Upper lobe of left lung (tissue), 6 donors: ENCODE data around the gene KRTAP3-3. TPM values are rescaled to one million over a fixed set of nuclear protein-coding genes. Genes with fewer than 3 reads are reported as not detected.
"Not testable (repeated sequence)": the region's sequence is repeated elsewhere in the genome, so short reads cannot be mapped to it uniquely, and the experiment has no call there.

Experiments
- ATAC-seq, 2 donors: fragments of 200-7000 bp; cut with Tn5 transposase; one replicate each; pipeline ENCODE4 v1.9.1; 2022; ENCODE audit warnings: mild to moderate bottlenecking in 2 of 2, moderate library complexity in 2 of 2; ENCODE audit not compliant: low FRiP score in 2 of 2
- DNase-seq, 2 donors: peaks; one replicate each; pipeline ENCODE4 v3.0.0-alpha.2; 2019 to 2020
- H3K27ac ChIP-seq, 4 donors: fragments of 200-600 bp; sonication (generic); one replicate each; pipeline ENCODE4 v1.5.1; 2016 to 2019
- H3K27me3 ChIP-seq, 4 donors: fragments of 200-600 bp; sonication (generic); one replicate each; pipeline ENCODE4 v1.5.1; 2017 to 2019
- H3K36me3 ChIP-seq, 4 donors: fragments of 200-600 bp; sonication (generic); one replicate each; pipeline ENCODE4 v1.5.1; 2016 to 2019
- H3K4me1 ChIP-seq, 4 donors: fragments of 200-600 bp; sonication (generic); one replicate each; pipeline ENCODE4 v1.5.1; 2018 to 2019
- H3K4me3 ChIP-seq, 4 donors: fragments of 200-600 bp; sonication (generic); one replicate each; pipeline ENCODE4 v1.5.1; 2017 to 2019; ENCODE audit warnings: mild to moderate bottlenecking in 2 of 4, moderate library complexity in 1 of 4
- H3K9me3 ChIP-seq, 4 donors: fragments of 200-600 bp; sonication (generic); one replicate each; pipeline ENCODE4 v1.5.1; 2018 to 2019
- CTCF ChIP-seq, 6 experiments: fragments of 450-650 bp in 4 of 6; fragments of 200-600 bp in 2 of 6; sonication (generic) in 2 of 6; IDR thresholded peaks; one replicate each; pipeline ENCODE4 v1.5.1; 2016 to 2019; ENCODE audit warnings: antibody characterized with exemption in 6 of 6
- EP300 ChIP-seq, 4 donors: sonication (generic); formaldehyde crosslinking; IDR thresholded peaks; one replicate each; pipeline ENCODE4 v1.5.1; 2017; ENCODE audit warnings: antibody characterized with exemption in 4 of 4, control low read depth in 2 of 4
- POLR2A ChIP-seq, 4 donors: fragments of 450-650 bp; IDR thresholded peaks; one replicate each; pipeline ENCODE4 v1.5.1; 2016 to 2017; ENCODE audit warnings: antibody characterized with exemption in 4 of 4, mild to moderate bottlenecking in 2 of 4
- POLR2AphosphoS5 ChIP-seq, 2 donors: sonication (generic); formaldehyde crosslinking; IDR thresholded peaks; one replicate each; pipeline ENCODE4 v1.5.1; 2017; ENCODE audit warnings: antibody characterized with exemption in 2 of 2
- WGBS, 2 donors: methylation state at CpG; one replicate each; pipeline ENCODE4 v1.1.5; 2017 to 2018; 5-methylcytosine and 5-hydroxymethylcytosine counted together
- total RNA-seq, 6 donors: library from RNA; depleted of rRNA in 4 of 6; stranded (reverse); fragments of >200 nt in 4 of 6; gene quantifications; one replicate each; pipeline versions ENCODE4 v1.1.0 to v1.2.1, GENCODE V29; 2016 to 2021
- donor health status: DM: no; HTN: no; CAD: no; lungs with moderate emphysema.
- donor health status: DM: no; HTN: yes; CAD: no; lungs with severe emphysema.

KRTAP3-3 gene
- total RNA-seq, result not detected

- H3K27me3 ChIP-seq, result no peaks in the 10 kb centered on the region
- DNase-seq, result peak in 1 of 2 donors; percentile 25
- H3K4me3 ChIP-seq, result no peak within 1 kb of the TSS
- 52 to 53% methylated on average over 4 of the region's 4 CpGs for WGBS, 2 donors
- no peaks in the 10 kb centered on the region for H3K4me1 ChIP-seq
- ATAC-seq, result no peak
- no peak within 1 kb of the TSS for H3K27ac ChIP-seq
- no peaks in the 10 kb centered on the region for H3K36me3 ChIP-seq
- no peak for TF ChIP-seq POLR2A (IDR thresholded peaks at IDR 0.05)
- TF ChIP-seq CTCF (IDR thresholded peaks at IDR 0.05), result no peak
- no peak for TF ChIP-seq EP300 (IDR thresholded peaks at IDR 0.05)
- no peak for TF ChIP-seq POLR2AphosphoS5 (IDR thresholded peaks at IDR 0.05)
- H3K9me3 ChIP-seq, result no peaks in the 10 kb centered on the region
Observed at GRCh38 chr17:40993839-40994238, at the start of gene KRTAP3-3. Gene KRTAP3-3 (minus strand): TSS chr17:40994164. CDS start chr17:40994097, 67 bp downstream.

- no peak overlapping the region for H3K4me3 ChIP-seq
- H3K36me3 ChIP-seq, result no peaks in the 10 kb centered on the region
- ATAC-seq (no peak), DNase-seq (no peak)
- WGBS, 2 donors, result 87 to 97% methylated on average over 1 of the region's 1 CpG
- no peaks in the 10 kb centered on the region for H3K9me3 ChIP-seq
- no peak overlapping the region for H3K27ac ChIP-seq
- TF ChIP-seq CTCF (IDR thresholded peaks at IDR 0.05) (no peak), POLR2A (IDR thresholded peaks at IDR 0.05) (no peak), EP300 (IDR thresholded peaks at IDR 0.05) (no peak), POLR2AphosphoS5 (IDR thresholded peaks at IDR 0.05) (no peak)
- H3K4me1 ChIP-seq, result no peaks in the 10 kb centered on the region
- no peaks in the 10 kb centered on the region for H3K27me3 ChIP-seq
Observed at GRCh38 chr17:41042953-41043352, 49.0 kb upstream of the KRTAP3-3 start.

GRCh38 chr17:41040783-41041571 is 47.0 kb upstream of the KRTAP3-3 start, which contains the start of gene KRTAP1-1:
Gene KRTAP1-1 (minus strand): TSS chr17:41041450. CDS start chr17:41041397, 53 bp downstream.
- 83 to 93% methylated on average over 7 to 12 of the region's 14 CpGs for WGBS, 2 donors
- peak in 1 of 2 donors; percentile 37 for ATAC-seq
- H3K27ac ChIP-seq, result not testable (repeated sequence)

GRCh38 chr17:41037853-41038350 is 43.9 kb upstream of the KRTAP3-3 start:
- Histone ChIP-seq H3K9me3 (no peaks in the 10 kb centered on the region), H3K36me3 (no peaks in the 10 kb centered on the region), H3K27me3 (no peaks in the 10 kb centered on the region), H3K27ac (no peak overlapping the region), H3K4me1 (no peaks in the 10 kb centered on the region), H3K4me3 (no peak overlapping the region)
- ATAC-seq, result no peak
- no peak for DNase-seq
- TF ChIP-seq EP300 (IDR thresholded peaks at IDR 0.05) (no peak), CTCF (IDR thresholded peaks at IDR 0.05) (no peak), POLR2A (IDR thresholded peaks at IDR 0.05) (no peak), POLR2AphosphoS5 (IDR thresholded peaks at IDR 0.05) (no peak)
- WGBS, 2 donors, result 75 to 82% methylated on average over 2 of the region's 2 CpGs

More at GRCh38 chr17:41040783-41041571, 47.0 kb upstream of the KRTAP3-3 start, which contains the start of gene KRTAP1-1:
- not testable (repeated sequence) for H3K9me3 ChIP-seq, H3K27me3 ChIP-seq, H3K36me3 ChIP-seq, H3K4me1 ChIP-seq, H3K4me3 ChIP-seq
- DNase-seq, result peak in 1 of 2 donors; percentile 66

- H3K4me1 ChIP-seq, H3K36me3 ChIP-seq, H3K9me3 ChIP-seq, H3K27ac ChIP-seq, H3K27me3 ChIP-seq, ATAC-seq, H3K4me3 ChIP-seq: not testable (repeated sequence)
- 88 to 89% methylated on average over 7 to 9 of the region's 10 CpGs for WGBS, 2 donors
- peak in 1 of 2 donors; percentile 61 for DNase-seq
Observed at GRCh38 chr17:41034346-41034935, 40.5 kb upstream of the KRTAP3-3 start, which contains the start of gene KRTAP1-3. Gene KRTAP1-3 (minus strand): TSS chr17:41034874. CDS start chr17:41034821, 53 bp downstream.
